ENCODE data around the gene AATK. TPM values are rescaled to one million over a fixed set of nuclear protein-coding genes. Genes with fewer than 3 reads are reported as not detected.

The AATK gene
- total and polyA plus RNA-seq, 11 donors, result 1.3 to 12.0 (median 9.3) TPM

GRCh38 chr17:81171941-81172340 is 5.9 kb upstream of the AATK start:
- H3K27me3 ChIP-seq, result peaks cover 0 to 11% (median 0%) of the 10 kb centered on the region in 9 donors
- TF ChIP-seq POLR2A (IDR thresholded peaks at IDR 0.05) (no peak), CTCF (IDR thresholded peaks at IDR 0.05) (no peak)
- no peaks in the 10 kb centered on the region for H3K36me3 ChIP-seq
- intact Hi-C loops (cut with DNase I), result no loop called here
- no peak overlapping the region for H3K4me3 ChIP-seq
- H3K4me1 ChIP-seq, result no peaks in the 10 kb centered on the region
- peak in 1 of 4 donors; percentile 32 for ATAC-seq
- no peak for DNase-seq
- peaks cover 0 to 10% (median 0%) of the 10 kb centered on the region in 12 donors for H3K9me3 ChIP-seq
- WGBS, 4 donors, result 51 to 76% (median 70%) methylated on average over 7 to 8 of the region's 8 CpGs
- H3K27ac ChIP-seq, result no peak overlapping the region

- Histone ChIP-seq H3K27me3 (peaks cover 0 to 16% (median 0%) of the 10 kb centered on the region in 9 donors), H3K27ac (no peak overlapping the region), H3K36me3 (no peaks in the 10 kb centered on the region), H3K9me3 (peaks cover 0 to 10% (median 0%) of the 10 kb centered on the region in 12 donors), H3K4me3 (no peak overlapping the region), H3K4me1 (peaks cover 0 to 7% (median 0%) of the 10 kb centered on the region in 12 donors)
- ATAC-seq, result peak in 1 of 4 donors; percentile 9
- TF ChIP-seq POLR2A (IDR thresholded peaks at IDR 0.05), result no peak
- TF ChIP-seq CTCF (IDR thresholded peaks at IDR 0.05), result no peak
- intact Hi-C loops (cut with DNase I), result no loop called here
- 92 to 95% (median 92%) methylated on average over 15 of the region's 15 CpGs for WGBS, 4 donors
- DNase-seq, result no peak
These were observed 4.9 kb upstream of the AATK start for GRCh38 chr17:81170727-81171494.

- Histone ChIP-seq H3K36me3 (no peaks in the 10 kb centered on the region), H3K4me3 (no peak overlapping the region), H3K4me1 (peaks cover 0 to 15% (median 4%) of the 10 kb centered on the region in 12 donors), H3K9me3 (no peaks in the 10 kb centered on the region), H3K27me3 (peaks cover 0 to 25% (median 0%) of the 10 kb centered on the region in 9 donors), H3K27ac (no peak overlapping the region)
- DNase-seq, result no peak
- intact Hi-C loops (cut with DNase I), result no loop called here
- TF ChIP-seq POLR2A (IDR thresholded peaks at IDR 0.05), result no peak
- TF ChIP-seq CTCF (IDR thresholded peaks at IDR 0.05), result no peak
- 95 to 100% (median 97%) methylated on average over 3 of the region's 3 CpGs for WGBS, 4 donors
- ATAC-seq, result no peak
These were observed 3.9 kb upstream of the AATK start for GRCh38 chr17:81169870-81170309.

GRCh38 chr17:81167638-81168037 is 1.6 kb upstream of the AATK start:
- ATAC-seq, result no peak
- Histone ChIP-seq H3K27me3 (peaks cover 0 to 31% (median 4%) of the 10 kb centered on the region in 9 donors), H3K36me3 (no peaks in the 10 kb centered on the region), H3K27ac (no peak overlapping the region), H3K9me3 (no peaks in the 10 kb centered on the region), H3K4me1 (peaks cover 0 to 15% (median 4%) of the 10 kb centered on the region in 12 donors), H3K4me3 (no peak overlapping the region)
- 93 to 100% (median 95%) methylated on average over 5 to 7 of the region's 7 CpGs for WGBS, 4 donors
- no peak for TF ChIP-seq CTCF (IDR thresholded peaks at IDR 0.05)
- no peak for TF ChIP-seq POLR2A (IDR thresholded peaks at IDR 0.05)
- intact Hi-C loops (cut with DNase I), result no loop called here
- DNase-seq, result no peak
